ENCODE results near the gene PARD3.

Gene PARD3

GRCh38 chr10:34426041-34426440 lies 389.1 kb downstream of the PARD3 start:
- Histone ChIP-seq H3K4me3 (ENCODE audit: low read depth, low read length) (no peak overlapping the region), H3K9ac (no peak overlapping the region), H3K4me2 (ENCODE audit: low read length) (no peak overlapping the region), H3K36me3 (ENCODE audit: control insufficient read depth, insufficient read depth, low read length) (no peaks in the 10 kb centered on the region), H3K4me1 (no peaks in the 10 kb centered on the region), H3K9me3 (ENCODE audit: control insufficient read depth, low read length) (no peaks in the 10 kb centered on the region), H3K27ac (no peak overlapping the region), H3K79me2 (peaks cover 3% of the 10 kb centered on the region), H2AFZ (no peak overlapping the region), H3K27me3 (ENCODE audit: control insufficient read depth, insufficient read depth, low read length) (no peaks in the 10 kb centered on the region)
- TF ChIP-seq CTCF (IDR thresholded peaks at IDR 0.05), result no peak

- Histone ChIP-seq H3K36me3 (ENCODE audit: control insufficient read depth, insufficient read depth, low read length) (no peaks in the 10 kb centered on the region), H3K79me2 (peaks cover 3% of the 10 kb centered on the region), H3K27ac (no peak overlapping the region), H3K4me1 (no peaks in the 10 kb centered on the region), H3K27me3 (ENCODE audit: control insufficient read depth, insufficient read depth, low read length) (no peaks in the 10 kb centered on the region), H3K9ac (no peak overlapping the region), H3K4me2 (ENCODE audit: low read length) (no peak overlapping the region), H3K9me3 (ENCODE audit: control insufficient read depth, low read length) (no peaks in the 10 kb centered on the region), H2AFZ (no peak overlapping the region), H3K4me3 (ENCODE audit: low read depth, low read length) (no peak overlapping the region)
- no peak for TF ChIP-seq CTCF (IDR thresholded peaks at IDR 0.05)
Measured at GRCh38 chr10:34423673-34424625, 391.1 kb downstream of the PARD3 start.

GRCh38 chr10:34420795-34421194 lies 394.3 kb downstream of the PARD3 start:
- Histone ChIP-seq H3K9ac (no peak overlapping the region), H2AFZ (no peak overlapping the region), H3K4me1 (no peaks in the 10 kb centered on the region), H3K4me2 (ENCODE audit: low read length) (no peak overlapping the region), H3K4me3 (ENCODE audit: low read depth, low read length) (no peak overlapping the region), H3K27ac (no peak overlapping the region), H3K27me3 (ENCODE audit: control insufficient read depth, insufficient read depth, low read length) (no peaks in the 10 kb centered on the region), H3K79me2 (no peaks in the 10 kb centered on the region), H3K9me3 (ENCODE audit: control insufficient read depth, low read length) (no peaks in the 10 kb centered on the region), H3K36me3 (ENCODE audit: control insufficient read depth, insufficient read depth, low read length) (no peaks in the 10 kb centered on the region)
- no peak for TF ChIP-seq CTCF (IDR thresholded peaks at IDR 0.05)

- TF ChIP-seq CTCF (IDR thresholded peaks at IDR 0.05), result no peak
- Histone ChIP-seq H3K9ac (no peak overlapping the region), H3K27me3 (ENCODE audit: control insufficient read depth, insufficient read depth, low read length) (no peaks in the 10 kb centered on the region), H3K4me2 (ENCODE audit: low read length) (no peak overlapping the region), H3K36me3 (ENCODE audit: control insufficient read depth, insufficient read depth, low read length) (no peaks in the 10 kb centered on the region), H2AFZ (no peak overlapping the region), H3K4me1 (no peaks in the 10 kb centered on the region), H3K9me3 (ENCODE audit: control insufficient read depth, low read length) (no peaks in the 10 kb centered on the region), H3K27ac (no peak overlapping the region), H3K79me2 (no peaks in the 10 kb centered on the region), H3K4me3 (ENCODE audit: low read depth, low read length) (no peak overlapping the region)
Measured at GRCh38 chr10:34420273-34420672, 394.8 kb downstream of the PARD3 start.

- H3K79me2 ChIP-seq, result no peaks in the 10 kb centered on the region
- H3K4me3 ChIP-seq (ENCODE audit: low read depth, low read length), result no peak overlapping the region
- no peak overlapping the region for H3K9ac ChIP-seq
- no peak overlapping the region for H3K4me2 ChIP-seq (ENCODE audit: low read length)
- no peak for TF ChIP-seq CTCF (IDR thresholded peaks at IDR 0.05)
- no peaks in the 10 kb centered on the region for H3K4me1 ChIP-seq
- H2AFZ ChIP-seq, result no peak overlapping the region
- H3K27me3 ChIP-seq (ENCODE audit: control insufficient read depth, insufficient read depth, low read length), result no peaks in the 10 kb centered on the region
- no peak overlapping the region for H3K27ac ChIP-seq
- H3K9me3 ChIP-seq (ENCODE audit: control insufficient read depth, low read length), result no peaks in the 10 kb centered on the region
- no peaks in the 10 kb centered on the region for H3K36me3 ChIP-seq (ENCODE audit: control insufficient read depth, insufficient read depth, low read length)
Measured at GRCh38 chr10:34415039-34415438, 400.1 kb downstream of the PARD3 start.

Data from parathyroid adenoma (tissue), 2 donors.